Fibroblast of skin of abdomen (primary cell): ENCODE measurements around the gene TAGAP.

Source experiments
- DNase-seq: peaks from one replicate; pipeline ENCODE4 v3.0.0-alpha.2; 2013

TAGAP gene

DNA sequence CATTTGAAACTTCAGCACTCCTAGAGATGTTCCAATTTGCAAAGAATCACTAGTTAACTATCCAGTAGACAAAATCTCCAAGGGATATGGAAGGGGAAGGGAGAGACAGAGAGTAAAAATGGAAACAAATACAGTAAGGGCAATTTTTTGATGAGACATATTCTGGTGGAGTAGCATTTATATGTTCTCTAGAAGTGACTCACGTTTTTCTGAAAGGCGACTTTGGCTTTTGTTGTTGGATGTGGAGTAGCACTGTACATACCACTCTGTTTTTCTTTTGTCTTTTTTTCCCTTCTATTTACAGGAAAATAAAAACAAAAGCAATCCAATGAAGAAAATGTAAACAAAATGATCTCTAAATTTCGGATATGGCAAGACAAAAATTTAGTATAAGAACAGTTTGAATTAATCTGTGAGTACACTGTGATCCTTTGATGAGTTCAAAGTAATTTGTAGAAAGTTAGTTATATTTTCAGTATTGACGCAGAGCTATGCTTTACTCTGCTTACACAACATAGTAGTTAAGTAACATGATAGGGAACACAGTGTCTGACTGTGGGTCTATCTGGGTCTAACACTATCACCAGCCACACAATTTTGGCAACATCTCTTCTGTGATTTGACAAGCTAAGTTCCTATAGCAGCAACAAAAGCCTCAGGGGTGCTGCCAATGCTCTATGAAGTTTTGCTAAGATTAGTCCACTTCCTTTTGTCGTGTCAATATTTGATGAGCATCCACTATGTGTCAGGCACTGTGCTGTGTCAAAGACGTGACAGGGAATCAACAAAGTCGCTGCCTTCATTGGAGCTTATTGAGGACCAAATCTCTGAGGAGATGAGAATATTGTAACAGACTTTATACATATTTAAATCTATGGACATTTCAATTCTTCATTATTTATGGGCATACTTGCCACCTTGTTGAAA lies 27.3 kb upstream of the TAGAP start:
- no peak for DNase-seq

GRCh38 chr6:159068904-159069578 lies 24.2 kb upstream of the TAGAP start:
- no peak for DNase-seq

GRCh38 chr6:159067334-159067733 lies 22.5 kb upstream of the TAGAP start:
- no peak for DNase-seq

GRCh38 chr6:159066483-159066882 lies 21.7 kb upstream of the TAGAP start:
- no peak for DNase-seq

DNA sequence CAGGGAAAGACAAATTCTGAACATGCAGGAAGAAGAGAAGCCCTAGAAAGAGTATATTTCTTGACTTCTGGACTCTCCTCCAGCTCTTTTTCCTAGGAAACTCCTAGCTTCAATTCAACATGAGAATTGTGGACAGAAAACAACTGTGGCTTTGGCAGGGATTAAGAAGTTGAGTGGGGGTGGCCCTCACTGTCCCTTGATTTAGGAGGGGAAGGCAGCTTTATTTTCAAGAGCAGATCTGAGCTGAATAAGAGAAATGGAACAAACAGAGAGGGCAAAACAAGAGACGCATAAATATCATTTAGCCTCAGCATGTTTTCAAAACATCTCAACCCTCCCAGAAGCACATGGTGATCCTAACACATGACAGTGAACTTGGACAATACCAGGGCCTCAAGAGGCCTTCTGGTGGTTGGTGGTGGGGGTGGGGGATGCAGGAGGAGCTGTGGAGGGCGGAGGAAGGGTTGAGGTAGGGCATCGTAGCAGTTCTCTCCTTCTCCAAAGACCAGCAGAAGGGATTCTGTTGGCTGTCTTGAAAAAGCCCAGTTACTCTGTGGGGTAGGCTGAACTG lies 21.1 kb upstream of the TAGAP start:
- DNase-seq, result no peak

DNA sequence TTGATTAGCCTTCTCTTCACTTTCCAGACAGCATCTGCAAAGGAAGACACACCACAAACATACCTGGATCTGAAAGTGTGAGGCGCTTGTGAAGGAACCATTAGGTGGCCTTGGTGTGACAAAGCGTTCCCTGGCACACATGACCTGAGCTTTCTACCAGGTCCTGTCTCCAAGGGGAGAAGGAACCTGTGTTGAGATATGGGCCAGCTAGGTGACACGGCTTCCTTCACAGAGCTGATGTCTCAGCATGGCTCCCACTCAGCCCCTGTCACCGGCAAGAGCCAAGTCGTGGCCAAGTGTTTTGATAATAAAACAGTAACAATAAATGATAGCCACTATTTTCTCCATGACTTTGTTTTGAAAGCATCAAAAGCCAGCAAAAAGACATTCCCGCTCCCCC lies 20.3 kb upstream of the TAGAP start:
- DNase-seq, result no peak

GRCh38 chr6:159064477-159064876 lies 19.7 kb upstream of the TAGAP start:
- DNase-seq, result no peak

DNA sequence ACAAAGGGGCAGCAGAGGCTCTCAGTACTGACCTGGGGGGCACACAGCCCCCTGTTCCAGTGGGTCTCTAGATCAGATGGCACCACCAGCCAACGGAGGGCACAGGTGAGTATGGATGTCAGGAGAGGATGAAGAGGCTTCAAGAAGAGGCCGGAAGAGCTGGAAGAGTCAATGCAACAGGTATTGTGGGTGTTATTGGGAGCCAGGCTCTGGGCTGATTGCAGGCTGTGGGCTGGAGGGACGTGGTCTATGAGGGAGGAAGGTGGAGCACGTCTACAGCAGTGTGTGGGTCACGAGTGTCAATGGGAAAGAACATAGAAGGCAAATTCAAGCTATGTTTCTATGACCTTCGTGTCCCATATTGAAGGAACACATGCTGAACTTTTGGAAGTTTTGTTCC lies 18.8 kb upstream of the TAGAP start:
- DNase-seq, result no peak

GRCh38 chr6:159062976-159063375 lies 18.2 kb upstream of the TAGAP start:
- DNase-seq, result no peak

DNA sequence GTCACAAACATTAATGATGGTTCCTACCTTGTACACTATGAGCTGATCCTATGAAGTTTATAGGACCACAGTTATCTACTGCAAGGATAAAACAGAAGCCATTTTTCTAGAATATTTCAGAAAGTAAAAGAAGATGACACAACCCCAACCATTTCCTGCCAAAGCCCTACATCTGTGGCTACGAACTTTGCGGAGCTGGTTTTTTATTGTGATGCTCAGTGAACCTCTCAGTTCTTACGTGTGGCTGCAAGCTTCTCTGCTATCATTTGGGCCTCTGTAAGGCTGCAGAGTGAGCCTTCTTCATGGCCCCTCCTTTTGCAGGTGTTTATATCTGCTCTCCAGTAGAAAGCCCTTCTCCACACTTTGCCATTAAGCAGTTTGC lies 17.8 kb upstream of the TAGAP start:
- DNase-seq, result no peak

DNA sequence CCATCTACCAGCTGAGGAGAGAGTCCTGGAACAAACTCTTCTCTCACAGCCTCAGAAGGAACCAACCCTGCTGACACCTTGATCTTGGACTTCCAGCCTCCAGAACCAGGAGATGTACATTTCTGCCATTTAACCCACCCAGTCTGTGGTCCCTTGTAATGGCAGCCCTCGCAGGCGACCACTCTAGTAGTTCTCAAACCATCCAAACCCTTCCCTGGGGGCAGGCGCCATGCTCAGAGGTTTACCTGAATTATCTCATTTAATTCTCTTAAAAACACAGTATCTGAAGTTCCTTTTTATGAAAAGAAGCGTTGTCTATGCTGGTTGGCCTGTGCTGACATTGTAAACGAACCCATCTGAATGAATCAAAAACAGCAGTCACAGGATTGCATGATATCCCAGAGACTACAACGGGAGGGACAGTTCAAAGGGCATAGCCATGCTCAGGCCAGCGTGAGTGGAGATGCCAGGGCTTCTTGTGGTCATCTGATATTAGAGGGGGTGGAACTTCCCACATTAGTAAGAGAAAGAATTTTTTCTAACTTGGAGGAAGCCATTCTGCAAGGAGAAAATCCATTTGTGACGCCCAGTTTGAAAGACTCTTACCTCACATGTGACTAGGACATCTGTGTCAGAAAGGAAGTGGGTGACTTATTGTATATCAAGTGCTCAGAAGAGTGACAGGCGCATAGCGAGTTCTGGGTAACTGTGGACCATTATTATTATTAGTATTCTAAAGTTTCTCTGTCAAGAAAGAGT lies 17.2 kb upstream of the TAGAP start:
- no peak for DNase-seq

DNA sequence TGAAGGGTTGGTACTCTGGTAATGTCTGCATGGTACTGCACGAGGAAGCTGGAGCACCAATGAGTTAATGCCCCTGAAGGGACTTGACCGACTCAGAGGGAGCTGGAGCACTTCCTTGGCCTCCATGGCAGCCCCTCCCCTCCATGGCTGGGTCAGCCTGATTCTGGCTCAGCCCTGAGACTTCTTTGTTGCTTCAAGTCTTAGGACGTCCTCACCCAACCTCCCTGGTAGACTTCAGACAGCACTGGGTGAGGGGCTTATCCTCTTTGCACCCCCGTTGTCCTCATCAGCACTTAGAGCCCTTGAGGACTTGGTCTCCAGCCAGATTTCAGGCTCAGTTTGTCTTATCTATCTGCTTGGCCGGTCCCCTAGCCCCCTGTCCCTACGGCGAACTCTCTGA lies 16.4 kb upstream of the TAGAP start:
- DNase-seq, result no peak

- DNase-seq, result no peak
These were observed 15.2 kb upstream of the TAGAP start for GRCh38 chr6:159059885-159060506.

GRCh38 chr6:159059141-159059540 lies 14.3 kb upstream of the TAGAP start:
- DNase-seq, result no peak

- DNase-seq, result no peak
These were observed 12.1 kb upstream of the TAGAP start for GRCh38 chr6:159056899-159057298.

DNA sequence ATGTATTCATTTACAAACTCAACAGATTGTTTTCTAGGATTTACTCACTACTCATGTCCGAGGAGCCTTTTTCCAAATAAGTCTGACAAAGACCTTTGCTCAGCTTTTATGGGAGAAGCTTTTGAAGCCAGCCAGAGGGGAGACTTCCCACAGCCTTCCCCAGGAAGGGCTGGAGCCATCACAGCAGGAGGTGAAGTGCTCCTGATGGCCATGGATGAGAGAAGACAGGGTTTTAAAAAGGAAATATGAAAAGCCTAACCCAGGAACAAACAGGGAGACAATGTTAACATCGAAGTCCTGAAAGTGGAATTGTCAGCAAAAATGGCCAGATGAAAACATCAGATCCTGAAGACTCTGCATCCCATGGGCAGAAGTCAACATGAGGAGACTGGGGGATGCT lies 11.6 kb upstream of the TAGAP start:
- no peak for DNase-seq

DNA sequence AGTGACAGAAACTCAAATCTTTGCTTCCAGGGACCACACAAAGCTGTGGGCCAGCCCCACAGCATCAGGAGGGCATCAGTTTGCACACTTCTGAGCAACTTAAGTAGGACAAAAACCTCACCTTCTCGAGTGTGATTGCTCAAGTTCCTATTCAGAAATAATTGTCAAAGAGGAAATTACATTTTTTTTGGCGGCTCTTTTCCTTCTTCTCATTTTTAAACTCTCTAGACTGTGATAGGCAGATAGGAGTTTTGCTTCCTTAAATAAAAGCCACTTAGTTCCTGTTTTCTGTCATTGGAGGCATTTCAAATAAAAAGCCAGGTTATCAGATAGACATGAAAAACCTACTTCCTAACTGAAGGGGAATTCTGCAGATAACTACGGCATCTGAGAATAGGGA lies 11.2 kb upstream of the TAGAP start:
- no peak for DNase-seq

- no peak for DNase-seq
These were observed 9.1 kb upstream of the TAGAP start for GRCh38 chr6:159053781-159054398.

GRCh38 chr6:159052720-159053119 lies 7.9 kb upstream of the TAGAP start:
- no peak for DNase-seq

DNA sequence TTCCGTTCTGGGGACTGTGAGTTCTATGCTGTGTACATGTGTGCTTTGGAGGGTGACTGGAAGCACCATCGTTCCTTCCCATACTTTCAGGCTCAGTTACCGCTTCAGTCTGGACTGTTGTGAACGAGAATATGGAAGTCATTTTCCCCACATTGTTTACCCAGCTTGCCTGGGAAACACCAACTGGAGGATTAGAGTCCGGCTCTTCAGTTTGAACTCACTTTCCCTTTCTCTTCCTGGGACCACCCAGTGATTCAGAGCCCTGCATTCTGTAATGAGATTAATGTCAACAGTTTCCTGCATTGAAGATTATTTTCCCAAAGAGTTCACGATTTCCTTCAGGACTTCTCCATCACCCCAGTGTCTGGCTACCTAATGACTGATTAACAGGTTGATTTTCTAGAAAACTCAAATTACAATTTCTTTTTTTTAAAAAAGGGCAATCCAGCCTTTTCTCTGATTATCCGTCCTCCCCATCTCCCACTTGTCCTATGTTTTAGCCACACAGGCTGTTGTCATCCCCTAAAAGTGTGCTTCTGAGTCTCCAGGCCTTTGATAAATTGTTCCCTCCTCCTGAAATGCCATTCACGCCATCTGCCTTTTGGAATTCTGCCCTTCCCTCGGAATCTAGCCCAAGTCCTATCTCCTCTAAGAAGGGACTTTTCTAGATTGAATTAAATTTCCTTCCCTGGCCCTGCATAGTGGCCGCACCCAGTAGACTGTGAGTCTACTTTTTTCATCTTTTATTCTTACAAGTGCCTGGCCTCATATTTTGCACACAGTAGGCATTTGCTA lies 3.3 kb upstream of the TAGAP start:
- DNase-seq, result no peak

DNA sequence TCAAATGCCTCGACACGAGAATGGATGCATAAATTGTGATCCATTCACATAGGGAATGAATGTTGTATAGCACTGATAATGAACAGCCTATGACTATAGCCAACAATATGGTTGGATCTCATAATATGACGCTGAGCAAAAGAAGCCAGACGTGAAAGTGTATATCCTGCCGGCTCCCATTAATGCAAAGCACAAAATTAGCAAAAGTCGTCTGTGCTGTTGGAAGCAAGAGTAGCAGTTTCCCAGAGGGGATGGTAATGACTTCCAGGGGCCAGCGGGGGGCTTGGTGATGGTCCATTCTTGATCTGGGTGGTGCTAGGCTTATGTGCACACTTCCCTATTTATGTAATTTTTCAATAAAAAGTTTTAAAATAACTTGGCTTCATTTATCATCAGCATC lies 1.0 kb upstream of the TAGAP start:
- no peak for DNase-seq
